GM18907 (cell line): Measurements from ENCODE around the gene STMP1.
"Not testable (repeated sequence)": the region's sequence is repeated elsewhere in the genome, so short reads cannot be mapped to it uniquely, and the experiment has no call there.

Experiments
- ATAC-seq: cut with Tn5 transposase; IDR thresholded peaks from one replicate; pipeline ENCODE4 v1.9.1; 2021; ENCODE audit warnings: mild to moderate bottlenecking, moderate library complexity; ENCODE audit not compliant: unreplicated experiment

The STMP1 gene

DNA sequence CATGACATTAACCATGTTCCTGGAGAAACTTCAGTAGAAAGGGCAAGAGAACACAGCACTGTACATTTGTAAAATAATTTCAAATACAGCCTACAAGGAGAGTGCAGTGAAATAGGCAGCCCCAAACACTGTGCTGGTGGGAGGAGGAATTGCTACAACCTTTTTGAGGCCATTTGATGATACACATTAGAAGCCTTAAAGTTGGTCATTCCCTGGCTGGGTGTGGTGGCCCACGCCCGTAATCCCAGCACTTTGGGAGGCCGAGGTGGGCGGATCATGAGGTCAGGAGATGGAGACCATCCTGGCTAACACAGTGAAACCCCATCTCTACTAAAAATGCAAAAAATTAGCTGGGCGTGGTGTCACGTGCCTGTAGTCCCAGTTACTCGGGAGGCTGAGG lies 30.3 kb downstream of the STMP1 start:
- not testable (repeated sequence) for ATAC-seq

DNA sequence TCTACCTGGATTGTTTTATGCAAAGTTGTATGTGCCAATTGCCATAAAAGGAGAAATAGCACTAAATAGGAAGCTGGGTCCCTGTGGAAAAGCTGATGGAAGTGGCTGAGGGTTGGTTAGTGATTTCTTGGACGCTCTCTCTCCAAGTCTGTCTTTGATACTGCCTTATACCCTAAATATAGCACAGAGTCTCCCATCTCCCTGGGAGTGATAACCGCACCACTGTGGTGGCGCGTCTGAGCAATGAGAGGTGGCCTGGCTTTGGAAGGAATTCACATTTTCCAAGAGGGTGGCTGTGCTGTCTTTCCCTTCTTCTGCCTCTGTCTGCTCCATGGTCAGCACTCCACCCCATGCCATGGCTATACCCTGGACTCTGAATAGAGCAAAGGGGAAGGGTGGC lies 31.2 kb downstream of the STMP1 start:
- no peak for ATAC-seq

DNA sequence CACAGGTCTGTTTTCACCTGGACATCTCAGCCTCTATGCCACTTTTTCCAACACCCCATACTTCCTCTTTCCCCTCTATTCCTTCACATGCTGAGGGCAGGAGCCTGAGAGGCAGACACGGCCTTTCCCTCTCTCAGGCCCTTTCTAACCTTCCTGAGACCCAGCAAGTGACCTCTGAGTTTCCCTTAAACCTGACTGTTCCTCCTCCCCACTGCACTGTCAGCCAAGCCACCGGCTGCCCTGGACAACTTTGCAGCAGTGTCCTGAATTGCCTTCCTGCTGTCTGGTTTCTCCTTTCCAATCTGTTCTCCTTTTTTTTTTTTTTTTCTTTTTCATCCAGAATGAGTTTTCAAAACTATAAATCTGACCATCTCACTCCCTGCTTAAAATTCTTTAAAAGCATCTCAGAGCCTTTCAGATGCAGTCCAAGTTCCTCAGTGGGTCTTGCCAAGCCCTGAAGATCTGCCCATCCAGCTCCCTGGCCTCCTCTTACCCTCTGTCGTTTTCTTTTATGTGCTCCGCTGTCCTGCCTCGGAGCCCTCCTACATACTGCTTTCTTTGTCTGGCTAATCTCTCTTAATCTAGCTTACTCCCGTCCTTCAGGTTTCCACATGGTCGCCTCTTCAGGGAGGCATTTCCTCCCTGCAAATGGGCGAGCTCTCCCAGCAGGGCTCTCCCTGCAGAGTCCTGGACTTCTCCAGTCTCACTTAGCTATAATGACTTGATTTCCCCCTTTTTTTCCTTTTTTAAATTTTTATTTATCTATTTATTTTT lies 35.1 kb downstream of the STMP1 start:
- no peak for ATAC-seq

DNA sequence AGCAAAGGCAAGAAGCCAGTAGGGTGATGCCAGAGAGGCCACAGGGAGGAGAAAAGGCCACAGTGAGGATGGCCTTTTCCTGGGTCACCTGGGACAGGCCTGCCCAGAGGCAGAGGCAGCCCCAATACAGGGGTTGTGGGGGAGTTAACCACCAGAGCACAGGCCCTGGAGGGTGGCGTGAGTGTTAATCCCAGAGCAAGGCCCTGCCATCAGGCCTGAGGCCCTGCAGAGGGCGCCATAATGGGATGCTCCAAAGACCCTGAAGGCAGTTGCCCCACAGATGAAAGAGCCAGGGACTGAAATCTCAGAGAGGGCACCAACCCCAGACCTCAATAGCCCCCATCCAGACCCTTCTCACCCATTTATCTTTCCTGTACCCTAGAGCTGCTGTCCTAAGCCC lies 41.8 kb downstream of the STMP1 start:
- no peak for ATAC-seq

DNA sequence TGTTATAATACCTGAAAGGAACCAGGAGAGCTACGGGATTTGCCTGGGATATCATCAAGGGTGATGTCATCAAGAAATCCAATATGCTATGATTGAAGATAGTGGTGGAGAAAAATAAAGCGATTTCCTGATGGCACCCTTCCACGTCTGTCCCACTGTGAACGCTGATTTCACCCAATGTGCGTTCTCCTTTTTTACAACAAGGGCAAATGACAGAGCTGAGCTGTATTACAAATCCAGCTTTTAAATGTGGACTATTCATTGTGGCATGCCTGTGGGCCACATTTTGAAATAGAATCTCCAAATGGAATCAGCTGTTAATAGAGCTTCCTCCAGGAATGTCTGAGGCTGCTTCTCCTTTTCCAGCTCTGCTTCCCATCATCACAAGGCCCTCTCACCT lies 42.4 kb downstream of the STMP1 start:
- no peak for ATAC-seq

DNA sequence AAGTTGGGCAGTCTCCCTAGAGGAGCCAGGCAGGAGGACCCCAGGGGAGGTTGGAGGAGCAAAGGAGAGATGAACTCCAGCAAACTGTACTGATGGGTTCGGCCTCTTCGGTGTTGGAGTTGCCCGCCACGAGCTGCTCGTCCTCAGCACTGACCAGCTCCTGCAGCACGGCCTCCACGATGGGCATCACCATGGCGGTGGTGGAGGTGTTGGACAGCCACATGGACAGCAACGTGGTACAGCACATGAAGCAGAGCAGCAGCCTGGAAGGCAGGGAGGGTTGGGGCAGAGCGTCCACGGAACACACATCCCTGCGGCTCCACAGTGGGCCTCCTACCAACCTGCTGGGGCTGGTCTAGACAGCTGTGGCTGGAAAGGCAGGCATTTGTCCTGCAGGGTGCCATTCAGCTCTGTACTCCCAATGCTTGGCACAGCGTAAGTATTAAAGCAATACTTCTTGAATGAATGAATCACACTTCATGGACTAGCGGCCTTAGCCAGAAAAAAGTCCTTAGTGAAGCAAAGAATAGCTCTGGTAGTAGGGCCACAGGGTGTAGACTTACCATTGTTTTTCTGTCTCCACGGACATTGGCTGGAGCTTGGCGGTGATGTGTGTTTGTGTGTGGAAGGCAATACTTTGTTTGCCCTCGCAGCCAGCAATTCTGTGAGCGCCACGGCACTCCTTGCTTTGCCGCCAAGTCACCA lies 43.9 kb downstream of the STMP1 start:
- ATAC-seq, result no peak

DNA sequence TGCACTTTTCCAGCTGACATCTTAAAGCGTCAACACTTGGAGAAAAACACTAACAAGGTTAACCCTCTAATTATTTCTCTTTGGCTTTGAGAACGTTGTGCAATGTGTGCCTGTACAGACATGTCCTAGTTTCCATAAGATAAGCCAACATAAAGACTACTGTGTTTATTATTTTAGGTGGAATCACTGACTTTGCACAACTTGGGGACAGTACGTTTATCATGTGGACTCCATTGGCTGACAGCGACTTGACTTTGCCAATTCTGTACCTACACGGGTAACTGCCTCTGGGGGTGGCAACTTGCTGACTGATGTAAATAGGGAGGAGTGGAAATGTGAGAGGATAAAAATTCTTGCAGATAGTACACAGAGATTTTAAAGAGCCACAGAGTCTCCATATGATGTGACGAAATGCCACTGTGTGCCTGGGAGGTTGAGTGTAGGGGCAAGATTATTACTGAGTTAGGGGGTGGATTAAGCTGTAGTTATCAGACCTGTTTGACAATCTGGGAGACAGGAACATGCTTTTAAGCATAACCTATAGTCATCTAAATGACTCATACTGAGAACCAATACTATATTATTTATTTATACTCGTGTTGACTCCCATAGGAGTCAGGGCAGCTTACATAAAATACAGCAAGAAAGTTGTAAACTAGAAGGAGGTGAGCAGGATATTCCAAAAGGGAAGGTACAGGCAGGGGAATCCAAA lies 44.7 kb downstream of the STMP1 start:
- ATAC-seq, result no peak

DNA sequence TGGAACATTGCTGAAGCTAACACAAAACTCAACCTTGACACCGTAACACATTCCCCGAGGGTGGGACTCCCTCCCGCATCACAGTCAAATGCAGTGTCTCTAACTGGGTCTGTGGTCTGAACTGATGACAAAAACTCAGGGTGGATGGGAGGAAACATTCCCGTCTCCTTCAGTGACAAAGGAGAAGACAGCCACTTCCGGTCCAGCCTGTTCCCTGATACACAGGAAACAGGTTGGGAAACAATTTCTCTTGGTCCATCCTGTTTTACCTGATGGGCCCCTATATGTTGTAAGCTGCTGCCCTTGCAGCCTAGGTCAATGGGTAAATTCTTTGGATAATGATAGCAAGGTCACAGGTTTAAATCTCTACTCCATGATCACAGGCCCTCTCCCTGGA lies 45.3 kb downstream of the STMP1 start:
- no peak for ATAC-seq

DNA sequence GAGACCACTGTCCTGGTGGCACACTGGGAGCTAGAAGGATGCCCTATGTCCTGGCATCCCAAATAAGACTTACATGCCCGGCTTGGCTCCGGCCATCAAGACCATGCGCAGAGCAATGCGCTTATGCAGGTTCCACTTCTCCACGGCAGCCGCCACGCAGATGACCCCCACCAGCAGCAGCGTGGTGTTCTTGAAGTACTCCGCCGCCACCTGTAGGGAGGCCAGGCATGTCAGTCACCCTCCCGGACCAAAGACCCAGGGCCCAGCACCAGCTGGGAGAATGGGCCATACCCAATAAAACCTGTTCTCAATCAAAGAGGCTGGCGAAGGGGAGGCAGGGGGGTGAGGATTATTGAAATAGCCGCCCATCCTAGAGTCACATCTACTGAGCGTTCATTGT lies 45.7 kb downstream of the STMP1 start:
- ATAC-seq, result no peak

DNA sequence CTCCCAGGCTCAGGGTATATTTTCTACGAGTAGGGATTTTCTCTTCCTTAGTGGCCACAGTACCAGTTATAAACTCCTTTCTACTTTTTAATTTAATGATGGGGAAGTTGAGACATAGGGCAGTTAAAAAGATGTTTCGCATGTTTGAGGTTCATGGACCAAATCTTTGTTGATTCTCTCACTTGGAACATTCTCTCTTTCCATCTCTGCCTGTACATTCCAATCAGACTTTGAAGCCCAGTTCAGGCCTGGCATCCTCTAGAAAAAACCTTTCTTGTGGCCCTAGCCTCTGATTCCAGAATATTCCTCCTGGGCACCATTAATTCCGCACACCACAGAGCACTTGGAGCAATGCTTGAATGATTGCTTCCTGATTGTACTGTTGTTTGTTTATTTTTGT lies 47.2 kb downstream of the STMP1 start:
- ATAC-seq, result no peak

DNA sequence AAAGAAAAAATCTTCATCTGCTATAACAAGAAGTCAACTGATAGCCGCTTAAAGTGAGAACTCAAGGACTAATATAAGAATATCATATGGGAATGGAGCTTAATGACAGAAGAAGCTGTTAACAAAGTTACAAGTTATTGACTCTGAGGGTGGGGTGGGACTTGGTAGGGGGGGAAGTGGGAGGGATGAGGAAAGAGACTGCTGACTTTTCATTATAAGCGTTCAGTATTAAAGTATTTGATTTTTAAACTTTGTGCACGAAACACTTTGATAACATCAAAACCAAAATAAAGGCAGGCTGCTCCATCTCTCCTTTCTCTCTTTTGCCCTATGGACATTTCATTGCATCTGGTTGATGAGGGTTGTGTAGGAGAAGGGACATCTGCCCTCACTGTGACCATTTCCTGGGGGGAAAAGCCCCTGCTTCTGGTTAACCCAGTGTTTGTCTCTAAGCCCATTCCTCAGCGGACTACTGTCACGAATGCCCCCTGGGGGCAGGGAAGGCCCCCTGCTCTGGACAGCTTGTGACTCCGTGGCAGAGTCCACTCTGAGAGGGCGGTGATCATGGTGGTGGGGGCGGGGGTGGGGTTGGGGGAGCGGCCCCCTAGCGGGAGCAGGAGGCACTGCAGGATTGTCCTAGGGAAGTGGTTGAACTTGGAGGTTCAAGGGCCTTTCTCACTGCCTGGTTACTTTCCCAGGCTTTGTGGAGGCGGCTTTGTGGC lies 48.3 kb downstream of the STMP1 start:
- ATAC-seq, result no peak

DNA sequence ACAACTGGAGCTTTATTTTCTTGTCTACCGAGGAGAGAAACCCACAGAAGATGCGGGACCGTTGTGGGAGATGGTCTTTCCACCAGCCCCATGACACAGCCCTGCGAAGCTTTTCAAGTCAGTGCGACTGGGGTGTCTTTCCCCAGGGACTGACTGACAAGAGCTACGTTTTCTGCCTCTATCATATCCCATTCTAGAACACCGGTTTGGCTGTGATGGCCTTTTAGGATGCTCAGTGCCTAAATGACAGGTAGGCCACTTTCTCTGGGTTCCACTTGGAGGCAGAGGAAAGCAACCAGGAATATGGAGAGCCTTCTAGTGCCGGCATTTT lies 48.8 kb downstream of the STMP1 start:
- ATAC-seq, result no peak

DNA sequence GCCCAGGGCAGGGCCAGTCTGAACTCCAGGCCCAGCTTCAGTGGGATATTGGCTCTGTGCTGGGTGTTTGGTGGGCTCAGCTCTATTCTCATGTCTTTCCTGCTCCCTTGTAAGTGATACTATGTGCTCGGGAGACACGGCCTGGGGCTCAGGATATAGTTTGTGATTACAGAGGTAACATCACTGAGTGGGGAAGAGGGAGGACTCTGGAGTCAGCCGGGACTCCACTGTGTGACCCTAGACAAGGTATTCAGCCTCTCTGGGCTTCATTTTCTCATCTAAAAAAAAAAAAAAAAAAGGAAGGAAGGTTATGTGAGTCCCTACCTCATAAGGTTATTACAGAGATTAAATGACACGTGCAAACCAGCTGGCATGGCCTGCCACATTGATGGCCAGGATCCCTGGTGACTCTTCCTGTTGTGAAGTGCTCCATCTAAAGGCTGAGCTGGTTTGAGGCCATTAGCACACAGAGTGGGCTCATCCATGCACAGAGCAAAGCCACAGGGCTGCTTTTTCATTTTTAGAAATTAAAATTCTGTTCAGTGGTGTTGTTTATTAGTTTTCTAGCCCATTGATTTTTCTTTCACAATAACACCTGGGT lies 50.0 kb downstream of the STMP1 start:
- ATAC-seq, result no peak

DNA sequence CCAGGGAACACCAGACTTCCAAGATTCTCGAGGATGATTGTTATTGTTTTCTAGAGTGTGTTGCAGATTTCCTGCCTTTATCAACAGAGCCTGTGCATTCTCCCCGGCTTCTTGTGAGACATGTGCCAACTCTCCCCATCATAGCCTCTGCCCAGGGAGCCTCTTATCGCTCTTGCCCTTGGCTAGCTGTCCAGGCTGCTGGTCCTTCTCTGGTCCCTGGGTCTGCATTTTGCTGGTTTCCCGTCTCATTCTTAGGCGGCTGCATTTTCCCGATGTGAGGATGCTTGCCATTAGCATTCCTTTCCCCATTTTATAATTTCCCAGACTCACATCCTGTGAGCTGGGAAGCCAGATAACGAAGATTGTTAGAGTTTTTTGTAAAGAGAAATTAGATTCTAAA lies 50.5 kb downstream of the STMP1 start:
- ATAC-seq, result no peak

DNA sequence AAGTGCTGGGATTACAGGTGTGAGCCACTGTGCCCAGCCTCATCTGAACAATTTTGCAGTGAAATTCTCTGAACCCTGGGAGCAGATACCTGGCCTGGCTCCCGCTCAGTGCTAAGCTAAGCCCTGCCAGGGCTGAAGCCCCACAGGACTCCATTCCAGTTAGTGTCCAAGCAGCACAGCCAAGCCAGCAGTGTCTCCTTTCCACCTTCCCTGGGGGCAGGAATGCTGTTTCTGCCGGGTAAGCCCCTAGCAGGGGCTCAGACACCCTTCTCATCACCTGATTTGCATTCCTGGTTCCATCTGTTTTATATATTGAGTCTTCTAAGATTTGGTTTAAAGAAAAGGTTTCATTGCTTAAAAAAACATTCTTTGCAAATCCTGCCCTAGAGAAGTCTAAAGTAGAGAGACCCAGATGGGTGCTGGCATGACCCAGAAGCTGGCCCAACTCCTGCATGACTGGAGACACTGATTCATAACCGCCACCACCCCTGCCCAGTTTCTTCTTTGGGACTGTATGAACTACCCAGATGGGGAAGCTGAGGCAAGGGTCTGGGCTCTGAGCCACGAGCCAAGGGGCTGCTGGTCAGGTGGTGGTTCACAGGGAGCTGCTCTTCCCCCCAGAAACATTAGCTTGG lies 51.6 kb downstream of the STMP1 start:
- no peak for ATAC-seq

DNA sequence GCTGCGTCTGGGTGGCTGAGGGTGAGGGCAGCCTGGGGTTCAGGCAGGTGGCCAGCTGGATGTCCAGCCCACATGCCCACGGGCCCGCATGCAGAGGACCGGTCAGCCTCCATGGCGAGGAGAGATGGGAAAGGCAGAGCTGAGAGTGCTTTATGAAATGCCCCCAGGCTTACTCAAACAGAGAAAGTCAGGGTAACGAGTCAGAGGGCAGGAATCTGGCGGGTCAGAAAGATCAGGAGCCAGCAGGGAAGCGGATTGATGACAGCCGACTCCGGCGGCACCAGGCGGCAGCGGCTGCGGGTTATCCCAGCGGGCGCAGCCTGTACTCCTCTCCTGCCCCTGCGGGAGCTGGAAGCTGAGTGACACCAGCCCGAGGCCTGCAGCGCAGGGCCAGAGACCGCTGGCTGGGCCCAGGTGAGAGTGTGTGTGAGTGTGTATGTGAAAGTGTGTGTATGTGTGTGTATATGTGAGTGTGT lies 52.3 kb downstream of the STMP1 start:
- no peak for ATAC-seq

DNA sequence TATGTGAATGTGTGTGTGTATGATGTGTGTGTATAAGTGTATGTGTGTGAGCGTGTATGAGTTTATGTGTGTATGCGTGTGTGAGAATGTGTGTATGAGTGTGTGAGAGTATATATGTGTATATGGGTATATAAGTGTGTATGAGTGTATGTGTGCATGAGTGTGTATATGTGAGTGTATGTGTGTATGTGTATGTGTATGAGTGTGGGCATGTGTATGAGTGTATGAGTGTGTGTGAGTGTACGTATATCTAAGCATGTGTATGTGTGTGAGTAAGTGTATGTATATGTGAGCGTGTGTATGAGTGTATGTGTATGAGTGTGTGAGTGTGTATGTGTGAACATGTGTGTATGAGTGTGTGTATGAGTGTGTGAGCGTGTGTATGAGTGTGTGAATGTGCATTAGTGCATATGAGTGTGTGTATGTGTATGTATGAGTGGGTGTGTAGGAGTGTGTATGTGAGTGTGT lies 52.8 kb downstream of the STMP1 start:
- no peak for ATAC-seq

DNA sequence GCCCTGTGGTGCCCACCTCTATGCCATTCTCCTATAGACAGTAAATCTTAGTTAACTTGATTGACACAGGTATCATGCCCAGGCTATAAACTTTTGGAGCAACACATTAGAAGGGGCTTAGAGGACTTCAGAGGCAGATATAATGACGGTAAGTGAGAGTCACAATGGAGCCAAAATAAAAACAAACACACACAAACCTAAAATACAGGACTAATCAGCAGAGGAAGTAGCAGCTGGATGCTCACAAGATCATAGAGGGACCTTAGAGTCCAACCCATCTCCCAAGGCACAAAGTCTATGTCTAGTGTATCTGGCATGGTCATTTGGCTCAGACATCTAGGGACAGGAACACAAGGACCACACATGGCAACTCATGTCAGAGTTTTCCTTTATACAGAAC lies 53.4 kb downstream of the STMP1 start:
- ATAC-seq, result no peak

DNA sequence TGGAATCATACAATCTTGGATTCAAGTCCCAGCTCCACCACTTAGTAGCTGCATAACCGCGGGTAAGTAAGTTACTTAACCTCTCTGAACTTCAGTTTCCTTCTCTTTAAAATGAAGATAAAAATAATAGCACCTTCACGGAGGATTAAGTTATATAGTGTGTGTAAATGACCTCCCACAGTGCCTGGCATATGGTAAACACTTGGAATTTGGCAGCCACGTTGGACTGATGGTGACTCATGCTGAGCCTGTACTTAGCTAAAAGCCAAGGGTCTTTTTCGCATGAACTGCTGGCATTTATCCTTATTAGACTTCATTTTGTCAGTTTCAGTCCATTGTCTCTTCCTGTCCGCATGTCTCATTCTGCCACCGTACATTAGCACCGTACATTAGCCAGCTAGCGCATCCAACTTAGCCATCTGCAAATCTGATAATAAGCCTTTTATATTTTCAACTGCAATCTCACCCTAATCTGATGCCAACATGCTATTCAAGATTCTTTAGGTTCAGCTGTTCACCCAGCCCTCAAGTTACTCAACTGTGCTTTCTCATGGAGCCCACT lies 54.4 kb downstream of the STMP1 start:
- no peak for ATAC-seq

DNA sequence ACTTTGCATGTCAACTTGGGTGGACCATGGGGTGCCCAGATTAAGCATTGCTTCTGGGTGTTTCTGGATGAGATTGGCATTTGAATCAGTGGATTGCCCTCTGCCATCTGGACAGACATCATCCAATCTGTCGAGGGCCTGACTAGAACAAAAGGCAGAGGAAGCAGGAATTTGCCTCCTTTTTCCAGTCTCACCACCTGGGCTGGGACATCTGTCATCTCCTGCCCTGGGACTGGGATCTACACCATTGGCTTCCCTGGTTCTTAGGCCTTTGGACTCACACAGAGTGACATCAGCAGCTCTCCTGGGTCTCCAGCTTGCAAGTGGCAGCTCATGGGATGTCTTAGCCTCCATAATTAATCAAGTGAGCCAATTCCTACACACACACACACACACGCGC lies 55.4 kb downstream of the STMP1 start:
- ATAC-seq, result no peak
